T-helper 9 cell (primary cell): Measurements from ENCODE around the gene MAGI1.

Experiments
- DNase-seq: peaks from one replicate; pipeline ENCODE4 v3.0.0-alpha.2; 2020

Gene MAGI1

GRCh38 chr3:65339192-65339740 lies 699.5 kb downstream of the MAGI1 start:
- no peak for DNase-seq

DNA sequence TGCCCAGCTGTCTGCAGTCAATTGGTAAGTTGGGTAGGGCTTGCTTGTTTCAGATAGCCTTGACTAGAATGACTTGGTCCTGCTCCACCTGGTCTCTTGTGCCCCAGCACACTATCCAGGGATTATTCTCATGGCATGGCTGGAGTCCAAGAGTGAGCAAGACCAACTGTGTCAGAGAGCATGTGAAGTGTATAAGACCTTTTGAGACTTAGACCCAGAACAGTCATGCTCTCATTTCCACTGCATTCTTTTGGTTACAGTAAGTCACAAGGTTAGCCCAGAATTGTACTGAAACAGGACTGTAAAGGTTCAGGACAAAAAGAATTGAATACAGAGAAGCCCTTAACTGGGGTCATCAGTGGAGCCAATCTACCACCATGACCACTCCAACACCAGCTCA lies 700.1 kb downstream of the MAGI1 start:
- DNase-seq, result no peak

DNA sequence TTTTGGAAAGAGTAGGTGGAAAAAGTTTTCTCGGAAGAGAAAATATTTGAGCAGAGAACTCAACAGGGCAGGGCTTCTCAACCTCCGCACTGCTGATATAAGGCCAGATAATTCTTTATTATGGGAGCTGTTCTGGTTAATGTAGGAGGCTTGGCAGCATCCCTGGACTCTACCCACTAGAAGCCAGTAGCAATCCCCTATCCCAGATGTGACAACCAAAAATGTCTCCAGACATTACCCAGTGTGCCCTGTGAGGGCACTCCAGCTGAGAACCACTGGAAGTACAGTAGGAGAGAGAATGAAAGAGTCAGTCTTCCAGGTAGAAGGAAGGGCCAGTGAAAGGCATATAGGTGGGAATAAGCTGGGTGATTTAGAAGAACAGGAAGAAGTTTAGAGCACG lies 703.1 kb downstream of the MAGI1 start:
- no peak for DNase-seq

DNA sequence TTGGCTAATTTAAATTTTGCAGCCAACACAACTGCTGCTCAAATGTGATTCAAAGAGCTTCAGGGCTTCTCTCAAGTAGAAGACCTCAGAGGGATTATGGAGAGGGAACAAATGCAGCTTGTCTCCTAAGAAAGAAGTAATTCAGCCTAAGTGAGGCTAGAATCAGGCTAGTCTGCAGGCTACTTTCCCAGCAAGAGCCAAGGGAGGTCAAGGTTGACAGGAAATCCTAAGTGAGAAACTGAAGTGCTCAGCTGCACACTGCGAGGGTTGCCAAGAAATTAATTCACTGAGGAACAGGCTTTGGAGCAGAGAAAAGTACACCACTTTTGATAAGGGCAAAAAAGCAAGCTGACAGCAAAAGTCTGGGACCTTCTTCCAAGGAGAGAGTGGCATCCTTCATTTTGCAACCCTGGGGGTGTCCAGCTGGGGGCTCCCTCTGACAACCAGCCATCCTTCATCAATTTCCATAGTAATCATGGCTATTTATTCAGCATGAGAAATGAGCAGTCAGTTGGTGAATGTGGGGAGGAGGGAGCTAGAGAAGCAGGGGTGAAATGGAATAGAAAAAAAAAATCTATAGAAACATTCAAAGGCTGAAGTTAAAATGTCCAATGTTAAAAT lies 704.6 kb downstream of the MAGI1 start:
- DNase-seq, result no peak

GRCh38 chr3:65331730-65332129 lies 707.0 kb downstream of the MAGI1 start:
- no peak for DNase-seq

- no peak for DNase-seq
Measured at GRCh38 chr3:65330072-65330471, 708.6 kb downstream of the MAGI1 start.

DNA sequence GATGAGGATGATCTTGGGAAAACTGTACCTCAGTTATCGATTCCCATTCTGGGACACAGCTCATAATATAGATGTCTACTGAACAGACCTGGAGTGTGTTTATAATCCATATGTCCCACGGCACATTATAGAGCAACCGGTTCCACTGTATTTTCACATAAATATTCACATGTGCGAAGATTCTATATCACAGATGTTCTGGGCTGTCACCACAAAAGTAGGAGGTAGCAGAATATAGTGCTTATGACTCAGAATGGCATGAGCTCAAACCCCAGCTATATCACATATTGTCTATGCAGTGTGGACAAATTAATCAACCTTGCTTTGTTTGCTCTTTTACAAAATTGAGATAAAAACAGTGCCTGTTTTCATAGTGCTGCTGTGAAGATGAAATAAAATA lies 710.6 kb downstream of the MAGI1 start:
- DNase-seq, result no peak

GRCh38 chr3:65326574-65326973 lies 712.1 kb downstream of the MAGI1 start:
- no peak for DNase-seq

- DNase-seq, result no peak
Measured at GRCh38 chr3:65322910-65323309, 715.8 kb downstream of the MAGI1 start.

DNA sequence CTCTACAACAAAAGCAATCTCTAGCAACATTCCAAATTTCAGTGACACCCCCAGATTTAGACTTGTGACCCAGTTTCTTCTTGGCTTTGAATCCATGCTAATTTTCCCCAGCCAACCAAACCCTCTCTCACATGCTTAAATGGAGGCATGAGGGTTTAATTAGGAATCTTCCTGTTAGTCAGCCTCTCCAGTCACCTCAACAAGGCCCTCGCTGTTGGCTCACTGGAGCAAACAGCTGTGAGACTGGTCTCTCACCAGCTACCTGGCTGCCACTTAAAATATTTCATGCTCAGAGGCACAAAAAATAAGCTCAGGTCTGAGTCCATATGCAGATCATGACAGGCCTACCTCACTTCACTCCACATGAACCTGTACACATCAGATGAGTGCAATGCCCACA lies 720.5 kb downstream of the MAGI1 start:
- no peak for DNase-seq

DNA sequence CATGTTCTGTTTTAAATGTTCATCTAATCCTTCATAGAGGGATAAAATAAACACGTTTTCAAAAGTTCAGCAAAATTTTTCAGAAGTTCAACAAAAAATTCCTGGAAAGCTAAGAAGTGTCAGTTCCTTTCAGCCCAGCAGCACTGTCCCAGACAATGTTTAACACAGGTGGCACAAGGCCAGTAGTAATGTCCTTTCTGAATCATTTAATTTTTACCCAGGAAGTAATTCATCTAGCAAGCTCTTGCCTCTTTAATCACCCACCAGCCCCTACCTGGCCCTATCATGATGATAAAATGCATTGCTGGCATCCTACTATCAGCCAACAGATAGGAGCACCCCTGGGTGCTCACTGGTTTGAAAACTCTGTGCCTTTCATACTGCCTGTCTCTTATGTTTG lies 723.8 kb downstream of the MAGI1 start:
- DNase-seq, result no peak

DNA sequence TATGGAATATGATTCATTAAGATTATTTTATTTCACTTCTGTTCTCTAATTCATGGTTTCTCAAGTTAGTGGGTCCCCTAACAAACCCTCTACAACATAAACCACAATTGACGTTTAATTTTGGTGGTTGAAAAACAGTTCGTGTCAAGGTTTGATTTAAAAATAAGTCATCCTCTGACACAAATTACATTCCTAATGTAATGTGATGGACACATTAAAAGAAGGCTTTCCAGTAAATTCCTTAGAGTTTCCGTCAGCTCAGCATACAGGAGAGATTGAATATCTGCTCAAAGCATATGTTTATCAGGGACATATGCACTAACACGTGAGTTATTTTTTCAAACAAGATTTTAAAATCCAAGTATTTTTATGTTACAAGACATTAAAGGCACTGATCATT lies 724.4 kb downstream of the MAGI1 start:
- DNase-seq, result no peak

DNA sequence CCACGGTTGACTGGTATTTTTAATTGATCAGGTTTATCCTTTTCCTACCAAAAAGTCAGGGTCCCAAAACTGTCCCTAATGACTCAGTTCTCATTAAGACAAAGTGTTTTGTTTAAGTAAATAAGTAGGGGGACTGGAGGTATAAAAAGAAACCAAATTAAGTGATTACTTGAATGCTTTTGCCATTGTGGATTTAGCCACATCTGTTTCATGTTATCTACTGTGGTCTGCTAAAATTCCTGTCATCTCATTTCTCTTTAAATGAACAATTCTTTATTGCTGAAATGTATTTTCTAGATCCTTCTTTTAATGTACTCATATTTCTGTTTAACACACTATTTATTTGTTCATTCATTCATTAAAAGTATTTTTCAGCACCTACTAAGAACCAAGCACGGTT lies 725.1 kb downstream of the MAGI1 start:
- DNase-seq, result no peak

GRCh38 chr3:65305836-65306235 lies 732.9 kb downstream of the MAGI1 start:
- DNase-seq, result no peak
